ENCODE data around the gene CHKA. TPM values are rescaled to one million over a fixed set of nuclear protein-coding genes. Genes with fewer than 3 reads are reported as not detected.

CHKA gene
- polyA plus RNA-seq, 1 of the 3 experiments (the other 2 are of a cell fraction): 12.3 TPM

DNA sequence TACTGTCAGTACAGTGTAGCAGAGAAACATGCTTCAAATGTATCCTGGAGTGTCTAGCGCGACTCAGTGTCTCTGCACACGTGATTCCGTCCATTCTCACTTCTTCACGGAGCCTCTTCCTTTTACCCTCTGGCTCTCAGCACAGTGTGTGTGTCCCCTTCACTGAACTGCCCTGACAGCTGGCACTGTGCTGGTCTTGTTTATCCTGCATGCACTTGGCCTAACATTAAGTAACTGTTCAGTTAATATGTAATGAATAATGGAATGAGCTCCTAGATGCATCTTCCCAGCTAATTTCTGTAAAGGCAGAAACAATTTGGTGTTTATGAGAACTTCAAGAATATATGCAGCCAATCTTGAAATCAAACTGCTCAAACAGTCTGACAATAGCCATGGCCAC is 47.5 kb upstream of the CHKA start:
- Histone ChIP-seq H2AFZ (ENCODE audit: low read depth) (no peak overlapping the region), H3K4me3 (ENCODE audit: low read depth in 2 of 2, low read length in 1 of 2) (no peak overlapping the region), H3K9ac (no peak overlapping the region), H3K4me1 (ENCODE audit: control insufficient read depth in 1 of 2, insufficient read depth in 2 of 2, low read depth in 1 of 2, low read length in 1 of 2) (no peaks in the 10 kb centered on the region), H3K36me3 (replicated peaks in 1 of 2; ENCODE audit: control insufficient read depth in 1 of 2, insufficient read depth in 2 of 2, low read length in 1 of 2) (peaks cover 61 to 73% of the 10 kb centered on the region in 2 experiments), H4K20me1 (ENCODE audit: insufficient read depth) (no peaks in the 10 kb centered on the region), H3K27ac (ENCODE audit: low read depth in 2 of 2, low read length in 1 of 2) (no peak overlapping the region), H3K9me3 (no peaks in the 10 kb centered on the region), H3K27me3 (ENCODE audit: insufficient read depth) (no peaks in the 10 kb centered on the region), H3K9me2 (no peaks in the 10 kb centered on the region), H3F3A (replicated peaks; ENCODE audit: insufficient read depth) (no peaks in the 10 kb centered on the region), H3K4me2 (no peak overlapping the region), H3K79me2 (ENCODE audit: insufficient read depth) (no peaks in the 10 kb centered on the region)
- CTCF ChIA-PET: interaction anchor here (1.4 kb wide), 1 partner anchor 41 kb away, joined by 5 read pairs; no protein-coding TSS in a partner anchor
- DNase-seq: no peak
- WGBS (ENCODE audit: low lambda C conversion rate): 98% methylated on average over 5 of the region's 5 CpGs
- TF ChIP-seq FOXJ3 (CRISPR knock-in tag; IDR thresholded peaks at IDR 0.05) (no peak), FOXM1 (IDR thresholded peaks at IDR 0.05; ENCODE audit: low read depth) (no peak), JUND (IDR thresholded peaks at IDR 0.05) (no peak), TAF1 (IDR thresholded peaks at IDR 0.05; ENCODE audit: borderline replicate concordance, low read depth, low read length) (no peak), EP300 (IDR thresholded peaks at IDR 0.05; ENCODE audit: borderline replicate concordance in 1 of 2, low read depth in 1 of 2, low read length in 1 of 2) (no peak), NFIC (IDR thresholded peaks at IDR 0.05; ENCODE audit: borderline replicate concordance) (no peak), TCF12 (IDR thresholded peaks at IDR 0.05) (no peak), MEF2A (IDR thresholded peaks at IDR 0.05; ENCODE audit: borderline replicate concordance, low read depth) (no peak), PBX3 (IDR thresholded peaks at IDR 0.05) (no peak), YY1 (IDR thresholded peaks at IDR 0.05; ENCODE audit: low read depth) (no peak), IRF3 (IDR thresholded peaks at IDR 0.05; ENCODE audit: low read depth, low read length) (no peak), RFX5 (IDR thresholded peaks at IDR 0.05; ENCODE audit: low read length) (no peak), MXI1 (IDR thresholded peaks at IDR 0.05; ENCODE audit: low read depth, low read length) (no peak), GABPA (IDR thresholded peaks at IDR 0.05; ENCODE audit: low read depth) (no peak), RCOR1 (IDR thresholded peaks at IDR 0.05; ENCODE audit: low read length) (no peak), SMC3 (IDR thresholded peaks at IDR 0.05; ENCODE audit: low read depth, low read length) (no peak), FOSL2 (IDR thresholded peaks at IDR 0.05; ENCODE audit: borderline replicate concordance, low read depth) (no peak), CHD2 (IDR thresholded peaks at IDR 0.05; ENCODE audit: low read length, partially characterized antibody) (no peak)
- TF ChIP-seq, protein P1, sequence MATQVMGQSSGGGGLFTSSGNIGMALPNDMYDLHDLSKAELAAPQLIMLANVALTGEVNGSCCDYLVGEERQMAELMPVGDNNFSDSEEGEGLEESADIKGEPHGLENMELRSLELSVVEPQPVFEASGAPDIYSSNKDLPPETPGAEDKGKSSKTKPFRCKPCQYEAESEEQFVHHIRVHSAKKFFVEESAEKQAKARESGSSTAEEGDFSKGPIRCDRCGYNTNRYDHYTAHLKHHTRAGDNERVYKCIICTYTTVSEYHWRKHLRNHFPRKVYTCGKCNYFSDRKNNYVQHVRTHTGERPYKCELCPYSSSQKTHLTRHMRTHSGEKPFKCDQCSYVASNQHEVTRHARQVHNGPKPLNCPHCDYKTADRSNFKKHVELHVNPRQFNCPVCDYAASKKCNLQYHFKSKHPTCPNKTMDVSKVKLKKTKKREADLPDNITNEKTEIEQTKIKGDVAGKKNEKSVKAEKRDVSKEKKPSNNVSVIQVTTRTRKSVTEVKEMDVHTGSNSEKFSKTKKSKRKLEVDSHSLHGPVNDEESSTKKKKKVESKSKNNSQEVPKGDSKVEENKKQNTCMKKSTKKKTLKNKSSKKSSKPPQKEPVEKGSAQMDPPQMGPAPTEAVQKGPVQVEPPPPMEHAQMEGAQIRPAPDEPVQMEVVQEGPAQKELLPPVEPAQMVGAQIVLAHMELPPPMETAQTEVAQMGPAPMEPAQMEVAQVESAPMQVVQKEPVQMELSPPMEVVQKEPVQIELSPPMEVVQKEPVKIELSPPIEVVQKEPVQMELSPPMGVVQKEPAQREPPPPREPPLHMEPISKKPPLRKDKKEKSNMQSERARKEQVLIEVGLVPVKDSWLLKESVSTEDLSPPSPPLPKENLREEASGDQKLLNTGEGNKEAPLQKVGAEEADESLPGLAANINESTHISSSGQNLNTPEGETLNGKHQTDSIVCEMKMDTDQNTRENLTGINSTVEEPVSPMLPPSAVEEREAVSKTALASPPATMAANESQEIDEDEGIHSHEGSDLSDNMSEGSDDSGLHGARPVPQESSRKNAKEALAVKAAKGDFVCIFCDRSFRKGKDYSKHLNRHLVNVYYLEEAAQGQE (IDR thresholded peaks at IDR 0.05; ENCODE audit: low read depth, low read length): no peak
- POLR2A ChIA-PET: no interaction called here

Data from SK-N-SH (cell line).